GM19193 (cell line): ENCODE data around the gene DCC.

ENCODE experiments used
- POLR2A ChIP-seq: IDR thresholded peaks from 4 replicates; pipeline ENCODE4 v1.6.1; 2011; ENCODE audit not compliant: insufficient read depth, insufficient read length; ENCODE audit errors: extremely low read depth

DCC gene

GRCh38 chr18:53152476-53152875, 812.5 kb downstream of the DCC start:
- TF ChIP-seq POLR2A = no peak

GRCh38 chr18:53153281-53153680, 813.3 kb downstream of the DCC start:
- no peak for TF ChIP-seq POLR2A

DNA sequence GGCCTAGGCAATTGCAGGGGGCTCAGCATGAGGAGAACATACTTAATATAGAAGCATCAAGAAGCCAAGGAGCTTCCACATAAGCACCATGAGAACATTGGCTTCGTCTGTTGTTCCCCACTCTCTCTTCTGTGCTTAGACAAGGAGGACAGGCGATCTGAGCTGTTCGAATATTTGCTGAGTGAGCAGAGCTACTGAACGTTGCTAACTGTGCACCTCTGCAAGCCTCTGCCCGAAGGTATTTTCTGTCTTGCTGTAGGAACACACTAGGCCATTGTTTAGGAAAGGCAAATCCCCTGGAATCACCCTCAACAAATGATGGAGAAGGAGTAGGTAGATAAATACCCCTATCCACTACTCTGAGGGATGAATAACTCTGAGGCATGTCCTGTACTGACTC, 813.8 kb downstream of the DCC start:
- no peak for TF ChIP-seq POLR2A

DNA sequence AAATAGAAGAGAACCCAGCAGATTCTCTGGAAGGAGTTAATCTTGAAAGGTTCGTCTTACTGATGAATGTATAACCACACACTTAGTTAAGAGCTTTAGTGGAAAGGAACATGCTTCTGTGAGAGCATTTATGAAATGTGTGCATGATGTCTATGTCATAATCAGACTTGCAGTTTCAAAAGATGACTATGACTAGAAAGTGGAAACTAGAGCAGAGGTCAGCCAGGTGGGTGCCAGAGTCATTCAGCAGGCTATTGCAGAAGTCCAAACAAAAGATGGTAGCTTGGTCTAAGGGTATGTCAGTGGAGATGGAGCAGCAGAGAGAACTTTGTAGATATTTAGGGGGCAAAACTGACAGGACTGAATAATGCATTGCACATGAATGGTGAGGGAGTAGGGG, 825.8 kb downstream of the DCC start:
- no peak for TF ChIP-seq POLR2A

GRCh38 chr18:53169346-53169745, 829.3 kb downstream of the DCC start:
- no peak for TF ChIP-seq POLR2A

DNA sequence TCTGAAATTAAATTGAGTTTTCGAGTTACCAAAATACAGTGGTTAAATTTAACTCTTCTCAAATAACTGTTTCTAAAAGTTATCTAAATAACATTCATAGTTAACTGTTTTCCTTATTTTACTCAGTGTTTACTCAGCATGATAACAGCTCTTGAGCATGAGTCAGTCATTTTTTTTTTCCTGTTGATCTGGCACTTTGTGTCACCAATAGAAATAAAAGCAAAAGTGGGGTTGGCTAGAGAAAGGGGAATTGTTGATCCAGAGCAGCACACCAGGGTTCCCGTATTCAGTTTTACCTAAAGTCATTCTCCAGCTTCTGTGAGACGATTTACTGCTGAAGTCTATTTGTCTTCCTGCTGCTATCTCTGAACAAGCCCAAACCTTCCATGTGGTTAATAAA, 851.6 kb downstream of the DCC start:
- no peak for TF ChIP-seq POLR2A

DNA sequence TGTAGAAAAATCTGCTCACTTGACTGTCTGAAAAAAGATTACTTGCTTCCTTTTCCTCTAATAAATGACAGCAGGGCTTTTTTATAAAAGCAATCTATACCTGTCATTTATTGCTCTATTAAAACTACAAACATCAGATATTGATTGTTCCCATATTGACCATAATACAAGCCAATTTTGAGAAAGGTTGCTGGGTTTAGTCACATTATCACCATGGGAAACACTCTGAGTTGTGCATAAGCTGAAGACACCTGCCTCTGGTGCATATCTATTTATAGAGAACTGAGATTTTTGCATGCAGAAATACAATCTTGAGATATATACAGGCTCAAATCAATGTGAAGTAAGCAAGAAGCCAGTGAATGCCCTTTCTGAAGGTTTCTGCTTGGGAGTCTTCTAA, 853.9 kb downstream of the DCC start:
- TF ChIP-seq POLR2A = no peak

GRCh38 chr18:53219853-53220252, 879.9 kb downstream of the DCC start:
- TF ChIP-seq POLR2A = no peak

DNA sequence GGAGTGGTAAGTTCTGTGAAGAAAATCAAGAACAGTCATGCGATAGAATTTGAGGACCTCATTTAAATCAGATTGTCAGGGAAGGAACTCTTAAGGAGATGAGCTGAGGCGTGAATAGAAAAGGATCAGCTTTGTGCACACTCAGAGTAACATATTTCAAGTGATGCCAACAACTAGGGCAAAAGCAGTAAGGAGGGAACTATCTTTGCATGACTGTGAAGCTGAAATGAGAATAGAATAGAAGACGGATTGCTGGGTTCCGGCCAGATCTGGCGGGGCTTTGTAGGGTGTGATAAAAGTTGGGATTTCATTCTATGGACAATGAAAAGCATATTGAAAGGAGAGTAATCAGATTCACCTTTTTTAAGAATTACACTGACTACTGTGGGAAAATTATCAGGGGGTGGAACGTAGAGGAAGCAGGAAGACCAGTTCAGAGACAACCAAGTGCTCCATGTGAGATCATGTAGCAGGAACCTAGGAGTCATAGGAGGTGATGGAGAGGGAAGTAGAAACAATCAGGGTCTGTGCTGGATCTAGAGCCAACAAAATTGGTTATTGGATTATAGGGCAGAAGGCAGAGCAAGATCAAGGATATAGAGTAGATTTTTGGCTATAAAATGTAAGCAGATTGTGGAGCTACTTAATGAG, 884.3 kb downstream of the DCC start:
- TF ChIP-seq POLR2A = no peak

DNA sequence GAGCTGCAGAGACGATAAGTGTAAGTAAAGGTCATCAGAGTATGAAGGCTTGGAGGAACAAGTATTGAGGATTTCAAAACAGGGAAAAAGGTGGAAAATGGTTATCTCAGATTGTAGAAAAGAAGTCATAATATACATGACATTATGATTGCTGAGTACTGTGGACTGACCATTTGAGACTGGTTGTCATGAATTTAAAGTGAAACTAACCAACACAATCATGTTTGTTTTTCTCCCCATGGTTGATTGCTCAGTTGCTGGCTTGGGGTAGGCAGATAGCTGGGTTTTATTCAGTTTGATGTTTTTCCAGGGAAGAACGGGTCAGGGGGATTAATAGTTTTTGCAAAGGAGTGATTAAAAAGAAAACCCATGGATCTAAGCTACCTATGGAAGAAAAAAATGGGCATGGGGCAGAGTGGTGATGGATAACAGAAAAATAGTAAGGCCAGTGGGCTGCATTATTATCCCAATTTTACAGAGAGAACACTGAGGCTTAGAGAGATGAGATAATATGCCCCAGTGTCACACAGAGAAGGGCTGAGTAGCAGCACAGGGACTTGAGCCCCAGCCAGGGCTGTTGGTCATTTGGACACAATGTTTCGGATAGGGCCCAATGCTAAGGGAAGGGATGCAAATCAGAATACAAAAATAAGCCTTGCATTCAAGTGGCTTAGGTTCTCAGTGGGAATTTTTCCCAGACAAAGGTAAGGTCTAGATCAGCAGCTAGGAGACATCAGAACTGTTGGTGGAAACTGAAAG, 885.7 kb downstream of the DCC start:
- TF ChIP-seq POLR2A = no peak

- no peak for TF ChIP-seq POLR2A
Measured at GRCh38 chr18:53234610-53235009, 894.6 kb downstream of the DCC start.

GRCh38 chr18:53241161-53241560, 901.2 kb downstream of the DCC start:
- no peak for TF ChIP-seq POLR2A

DNA sequence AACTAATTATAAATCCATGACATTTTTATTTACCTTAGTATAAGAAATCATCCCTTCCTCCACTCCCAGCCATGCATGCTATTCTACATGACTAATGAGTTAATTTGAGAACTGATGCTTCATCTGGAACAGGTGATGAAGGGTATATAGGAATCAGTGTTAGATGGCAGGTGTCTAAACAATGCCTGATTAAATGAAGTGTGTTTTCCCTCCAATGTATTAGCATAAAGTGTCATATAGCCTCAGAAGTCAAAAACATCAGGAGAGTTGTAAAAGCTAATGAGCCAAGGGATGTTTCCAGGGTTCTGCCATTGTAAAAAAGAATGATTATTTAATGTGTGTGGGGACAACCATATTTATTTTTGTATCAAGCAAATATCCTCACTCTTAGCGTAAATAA, 913.8 kb downstream of the DCC start:
- TF ChIP-seq POLR2A = no peak

GRCh38 chr18:53254265-53254664, 914.3 kb downstream of the DCC start:
- no peak for TF ChIP-seq POLR2A

- TF ChIP-seq POLR2A = no peak
Measured at GRCh38 chr18:53261241-53261640, 921.2 kb downstream of the DCC start.

DNA sequence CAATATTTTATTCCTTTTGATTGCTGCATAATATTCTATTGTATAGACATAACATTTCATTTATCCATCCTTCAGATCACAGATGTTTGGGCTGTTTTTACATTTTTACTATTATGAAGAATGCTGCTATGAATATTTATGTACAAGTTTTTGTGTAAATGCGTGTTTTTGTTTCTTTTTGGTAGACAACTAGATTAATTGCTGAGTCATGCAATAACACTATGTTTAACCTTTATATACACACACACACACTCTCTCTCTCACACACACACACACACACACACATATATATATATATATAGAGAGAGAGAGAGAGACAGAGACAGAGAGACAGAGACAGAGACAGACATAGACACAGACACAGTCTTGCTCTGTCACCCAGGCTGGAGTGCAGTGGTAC, 926.9 kb downstream of the DCC start:
- no peak for TF ChIP-seq POLR2A

GRCh38 chr18:53268455-53268854, 928.5 kb downstream of the DCC start:
- no peak for TF ChIP-seq POLR2A

DNA sequence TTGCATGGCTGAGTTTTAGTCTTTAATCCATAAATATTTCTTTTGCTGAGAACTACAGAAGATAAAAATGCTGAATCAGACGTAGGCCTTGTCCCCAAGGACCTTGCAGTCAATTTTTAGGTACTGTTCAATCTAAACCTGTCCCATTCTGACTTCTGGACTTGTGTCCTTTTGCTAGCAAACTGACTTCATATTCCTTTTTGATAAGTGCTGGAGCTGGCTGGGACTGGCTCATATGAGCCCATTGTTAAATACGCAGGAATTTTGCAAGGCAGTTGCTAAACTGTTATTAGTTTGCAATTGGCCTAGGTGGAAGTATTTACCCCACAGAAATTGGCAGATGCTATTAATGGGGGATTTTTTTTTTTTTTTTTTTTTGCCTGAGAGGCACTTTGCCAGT, 941.4 kb downstream of the DCC start:
- TF ChIP-seq POLR2A = no peak

DNA sequence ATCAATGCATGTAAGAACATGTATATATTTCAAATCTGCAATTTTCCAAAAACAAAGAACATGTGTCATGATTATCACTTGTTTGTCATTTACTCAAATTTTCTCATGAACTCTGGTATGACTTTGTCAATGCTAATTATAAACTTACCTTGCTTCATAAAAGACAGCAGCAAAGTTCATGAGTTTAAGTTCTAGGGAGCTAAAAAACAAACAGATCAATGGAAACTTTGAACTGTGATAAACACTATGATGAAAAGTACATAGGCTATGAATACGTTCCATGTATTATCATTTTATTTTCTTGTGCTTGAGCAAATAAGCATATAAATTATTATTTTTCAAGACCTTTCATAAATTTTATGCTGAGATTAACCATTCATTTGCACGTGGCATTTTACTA, 943.7 kb downstream of the DCC start:
- TF ChIP-seq POLR2A = no peak
